PC-3 (cell line): Measurements from ENCODE around the gene MED22. TPM values are rescaled to one million over a fixed set of nuclear protein-coding genes. Genes with fewer than 3 reads are reported as not detected.

Source experiments
- ATAC-seq: fragments of 200-7000 bp; cut with Tn5 transposase; 2 replicates; pipeline ENCODE4 v1.9.1; 2020; ENCODE audit warnings: mild to moderate bottlenecking, moderate library complexity
- BruUV-seq: library from RNA; stranded (reverse); fragments of 400-500 nt; replicated peaks from 2 replicates; lab custom pipeline; 2021; lab: Mats Ljungman, UMichigan
- CTCF ChIA-PET: fragments of 300-600 bp; sonication (Branson Sonifier 250); formaldehyde crosslinking; loops from one replicate; lab custom pipeline; 2022; ENCODE audit warnings: antibody characterized with exemption; lab: Charles Lee
- POLR2A ChIA-PET: fragments of 300-600 bp; sonication (Branson Sonifier 250); formaldehyde crosslinking; loops from one replicate; lab custom pipeline; 2022; ENCODE audit warnings: antibody characterized with exemption; ENCODE audit not compliant: unreplicated experiment; lab: Charles Lee
- DNase-seq: peaks from one replicate; pipeline ENCODE4 v3.0.0-alpha.2; 2015
- H2AFZ ChIP-seq: fragments of 300-600 bp; sonication (generic); 2 replicates; pipeline ENCODE4 v1.6.0; 2016; ENCODE audit warnings: antibody characterized with exemption, low read length
- H3F3A ChIP-seq: fragments of 300-600 bp; sonication (generic); one replicate; pipeline ENCODE4 v1.6.0; 2017; ENCODE audit warnings: antibody characterized with exemption, low read length, control low read depth, mild to moderate bottlenecking; ENCODE audit not compliant: unreplicated experiment
- H3K27ac ChIP-seq: fragments of 300-600 bp; sonication (generic); 2 replicates; pipeline ENCODE4 v1.5.1; 2016; ENCODE audit warnings: mild to moderate bottlenecking, low read length
- H3K27me3 ChIP-seq: fragments of 300-600 bp; sonication (generic); 2 replicates; pipeline ENCODE4 v1.6.1; 2016; ENCODE audit warnings: low read length, mixed read lengths
- H3K36me3 ChIP-seq: fragments of 300-600 bp; sonication (generic); 2 replicates; pipeline ENCODE4 v1.6.1; 2016; ENCODE audit warnings: low read depth, mixed run types, low read length, mixed read lengths
- H3K4me1 ChIP-seq: fragments of 300-600 bp; sonication (generic); 2 replicates; pipeline ENCODE4 v1.5.1; 2016; ENCODE audit warnings: low read length; ENCODE audit not compliant: insufficient read depth
- H3K4me2 ChIP-seq: fragments of 300-600 bp; sonication (generic); 2 replicates; pipeline ENCODE4 v1.6.0; 2016; ENCODE audit warnings: low read length
- H3K4me3 ChIP-seq: fragments of 300-600 bp; sonication (generic); 2 replicates; pipeline ENCODE4 v1.5.1; 2016; ENCODE audit warnings: mild to moderate bottlenecking, low read length, mixed read lengths
- H3K79me2 ChIP-seq: fragments of 300-600 bp; sonication (generic); 2 replicates; pipeline ENCODE4 v1.6.1; 2017; ENCODE audit warnings: low read length, mixed read lengths
- H3K9ac ChIP-seq: fragments of 300-600 bp; sonication (generic); 2 replicates; pipeline ENCODE4 v1.6.0; 2016; ENCODE audit warnings: mild to moderate bottlenecking, low read length
- H3K9me2 ChIP-seq: fragments of 300-600 bp; sonication (generic); replicated peaks from 2 replicates; pipeline ENCODE4 v1.6.1; 2016; ENCODE audit warnings: mixed run types, low read length, mixed read lengths
- H3K9me3 ChIP-seq: fragments of 300-600 bp; sonication (generic); 2 replicates; pipeline ENCODE4 v1.6.1; 2016; ENCODE audit warnings: low read length, mixed read lengths
- H4K20me1 ChIP-seq: fragments of 300-600 bp; sonication (generic); 2 replicates; pipeline ENCODE4 v1.6.1; 2016; ENCODE audit warnings: low read length, mixed read lengths
- CTCF ChIP-seq: fragments of 300-600 bp; sonication (generic); conservative IDR thresholded peaks from 2 replicates; pipeline ENCODE4 v1.5.1; 2017; ENCODE audit warnings: antibody characterized with exemption, low read depth, mild to moderate bottlenecking, low read length
- EZH2 ChIP-seq: fragments of 300-600 bp; sonication (generic); IDR thresholded peaks from one replicate; pipeline ENCODE4 v1.6.1; 2017; ENCODE audit warnings: antibody characterized with exemption, mild to moderate bottlenecking, low read length; ENCODE audit not compliant: unreplicated experiment
- EZH2phosphoT487 ChIP-seq: fragments of 300-600 bp; sonication (generic); IDR thresholded peaks from 2 replicates; pipeline ENCODE4 v1.6.1; 2018; ENCODE audit warnings: mild to moderate bottlenecking, antibody characterized with exemption, low read length, borderline replicate concordance
- intact Hi-C: fragments of 100-400 bp; cut with micrococcal nuclease; formaldehyde crosslinking; loops from 2 replicates; pipeline ENCODE4 v1.9.0; 2023
- total RNA-seq: library from RNA; depleted of rRNA; stranded (reverse); fragments of >200 nt; gene quantifications from 2 replicates; pipeline ENCODE4 v1.2.3, GENCODE V29; 2014

The MED22 gene
- total RNA-seq, 1 experiment from 2014 or later, result 20.5 TPM

- intact Hi-C loops, result no loop called here
- Histone ChIP-seq H3K4me1 (no peaks in the 10 kb centered on the region), H3K79me2 (no peaks in the 10 kb centered on the region), H3K4me3 (no peak overlapping the region), H4K20me1 (no peaks in the 10 kb centered on the region), H3F3A (no peaks in the 10 kb centered on the region), H3K9me2 (no peaks in the 10 kb centered on the region), H3K4me2 (no peak overlapping the region), H3K9ac (no peak overlapping the region), H3K27me3 (peaks cover 6% of the 10 kb centered on the region; the same call in 1 of the 2 replicates), H3K36me3 (no peaks in the 10 kb centered on the region), H2AFZ (no peak overlapping the region), H3K9me3 (no peaks in the 10 kb centered on the region), H3K27ac (no peak overlapping the region)
- ChIA-PET CTCF (no interaction called here), POLR2A (no interaction called here)
- ATAC-seq (no peak), DNase-seq (no peak)
- BruUV-seq, result no TSS peak
- TF ChIP-seq EZH2phosphoT487 (no peak), EZH2 (no peak), CTCF (no peak)
Measured at GRCh38 chr9:133309608-133310007, 38.3 kb downstream of the MED22 start.

- no peaks in the 10 kb centered on the region for H3K9me3 ChIP-seq
- no peaks in the 10 kb centered on the region for H3K9me2 ChIP-seq
- H3K4me2 ChIP-seq, result no peak overlapping the region
- POLR2A ChIA-PET, result interaction anchor here (0.7 kb wide), 1 partner anchor 42 kb away, joined by 3 read pairs; no protein-coding TSS in a partner anchor
- H3K9ac ChIP-seq, result no peak overlapping the region
- H4K20me1 ChIP-seq, result no peaks in the 10 kb centered on the region
- H3K27ac ChIP-seq, result no peak overlapping the region
- H3K4me1 ChIP-seq, result no peaks in the 10 kb centered on the region
- ATAC-seq (no peak), DNase-seq (no peak)
- no peak for TF ChIP-seq EZH2
- no peak for TF ChIP-seq CTCF
- TF ChIP-seq EZH2phosphoT487, result no peak
- H3K4me3 ChIP-seq, result no peak overlapping the region
- no peaks in the 10 kb centered on the region for H3K79me2 ChIP-seq
- peaks cover 6% of the 10 kb centered on the region; the same call in 1 of the 2 replicates for H3K27me3 ChIP-seq
- intact Hi-C loops, result no loop called here
- no peaks in the 10 kb centered on the region for H3F3A ChIP-seq
- H3K36me3 ChIP-seq, result no peaks in the 10 kb centered on the region
- CTCF ChIA-PET, result no interaction called here
- BruUV-seq, result no TSS peak
- no peak overlapping the region for H2AFZ ChIP-seq
Measured at GRCh38 chr9:133307301-133307700, 40.6 kb downstream of the MED22 start.
